GM19324 (cell line): ENCODE data around the gene NTRK3.

Experiments
- ATAC-seq: cut with Tn5 transposase; IDR thresholded peaks from one replicate; pipeline ENCODE4 v1.9.1; 2021; ENCODE audit warnings: mild to moderate bottlenecking, moderate library complexity; ENCODE audit not compliant: unreplicated experiment, low FRiP score

Gene NTRK3

GRCh38 chr15:88188300-88188699, 68.2 kb downstream of the NTRK3 start:
- no peak for ATAC-seq

DNA sequence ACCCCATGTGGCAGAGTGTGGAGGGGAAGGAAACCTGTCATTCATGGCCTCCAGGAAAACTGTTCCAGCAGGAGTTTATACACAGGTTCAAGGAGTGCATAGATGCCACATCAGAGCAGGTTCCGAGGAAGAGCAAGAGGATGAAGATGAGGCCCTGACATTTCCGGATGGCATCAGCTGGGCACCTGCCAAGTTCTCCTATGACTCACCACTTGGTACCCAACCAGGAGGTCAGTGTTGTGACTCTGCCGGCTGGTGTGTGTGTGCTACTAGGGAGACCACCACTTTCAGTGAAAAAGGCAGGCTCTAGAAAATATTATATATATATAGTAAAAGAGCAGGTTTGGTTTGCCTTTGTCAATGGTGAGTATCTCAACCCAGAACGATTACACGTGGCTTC, 69.3 kb downstream of the NTRK3 start:
- ATAC-seq, result no peak

- no peak for ATAC-seq
Observed at GRCh38 chr15:88185584-88185983, 71.0 kb downstream of the NTRK3 start.

DNA sequence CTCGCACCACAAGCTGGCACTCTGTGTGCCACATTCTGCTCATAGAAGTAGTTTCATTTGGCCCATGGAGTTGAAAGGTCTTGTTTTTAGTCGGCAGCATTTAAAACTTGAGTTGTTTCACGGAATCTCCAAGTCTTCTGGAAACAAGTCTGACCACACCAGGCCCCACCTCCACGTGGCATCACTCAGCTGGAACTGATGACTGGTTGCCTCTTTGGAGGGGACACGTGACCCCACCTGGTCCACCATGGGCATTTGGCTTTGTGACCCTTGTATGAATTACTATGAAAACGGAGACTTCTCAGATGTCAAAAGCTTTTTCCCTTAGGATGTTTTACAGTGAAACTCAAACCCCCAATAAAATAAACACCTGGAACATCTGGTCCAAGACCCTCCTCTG, 74.9 kb downstream of the NTRK3 start:
- ATAC-seq, result no peak

GRCh38 chr15:88179562-88179961, 77.0 kb downstream of the NTRK3 start:
- ATAC-seq, result peak; percentile 83

DNA sequence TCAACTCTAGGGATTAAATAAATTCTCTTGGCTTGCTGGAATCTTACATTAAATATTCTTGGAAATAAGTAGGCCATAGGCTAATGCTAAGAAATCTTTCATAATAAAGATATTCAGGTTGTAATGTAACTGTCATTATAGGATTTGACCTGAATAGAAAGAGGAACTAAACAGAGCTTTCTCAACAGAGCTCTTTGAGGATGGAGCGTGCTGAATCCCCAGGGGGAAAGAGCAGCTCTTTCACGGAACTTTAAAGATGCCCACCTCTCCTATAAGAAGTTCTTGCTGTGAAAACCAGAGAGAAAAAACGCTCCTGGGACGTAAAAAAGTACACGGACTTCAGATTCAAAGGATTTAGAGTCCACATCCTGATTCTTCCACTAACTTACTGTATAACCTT, 77.9 kb downstream of the NTRK3 start:
- no peak for ATAC-seq

DNA sequence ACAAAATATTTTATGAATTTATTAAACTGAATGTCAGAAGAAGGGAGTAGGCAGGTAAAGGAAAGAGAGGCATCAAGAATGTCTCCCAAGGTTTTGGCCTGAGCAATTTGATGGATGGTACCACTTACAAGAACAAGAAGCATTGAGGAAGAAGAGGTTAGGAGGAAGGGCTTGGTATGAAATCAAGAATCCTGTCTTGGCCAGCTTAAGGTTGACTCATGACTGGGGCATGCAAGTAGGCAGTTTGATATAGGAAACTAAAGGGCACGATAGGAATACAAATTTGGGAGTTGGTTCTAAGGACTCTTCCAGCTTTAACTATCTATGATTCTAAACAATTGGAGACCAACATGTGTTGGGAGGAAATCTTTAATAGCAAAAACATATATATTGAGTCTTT, 79.1 kb downstream of the NTRK3 start:
- no peak for ATAC-seq

DNA sequence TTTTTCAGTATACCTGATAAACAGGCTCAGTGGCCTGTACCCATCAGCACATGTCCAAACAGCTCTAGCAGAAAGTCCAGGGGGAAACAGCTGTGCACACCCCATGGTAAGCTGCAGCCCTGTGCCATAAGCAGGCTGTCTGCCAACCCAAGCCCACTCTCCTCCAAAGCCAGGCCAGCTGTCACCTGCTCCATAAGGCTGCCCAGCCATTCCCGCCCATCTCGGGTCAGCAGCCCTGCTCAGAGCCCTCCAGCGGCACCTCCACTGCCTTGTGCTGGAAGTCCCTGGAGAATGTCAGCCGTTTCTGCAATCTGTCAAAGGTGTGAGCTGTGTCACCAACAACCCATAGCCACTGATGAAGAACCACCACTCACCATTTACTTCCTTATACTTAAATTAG, 82.0 kb downstream of the NTRK3 start:
- ATAC-seq, result no peak

DNA sequence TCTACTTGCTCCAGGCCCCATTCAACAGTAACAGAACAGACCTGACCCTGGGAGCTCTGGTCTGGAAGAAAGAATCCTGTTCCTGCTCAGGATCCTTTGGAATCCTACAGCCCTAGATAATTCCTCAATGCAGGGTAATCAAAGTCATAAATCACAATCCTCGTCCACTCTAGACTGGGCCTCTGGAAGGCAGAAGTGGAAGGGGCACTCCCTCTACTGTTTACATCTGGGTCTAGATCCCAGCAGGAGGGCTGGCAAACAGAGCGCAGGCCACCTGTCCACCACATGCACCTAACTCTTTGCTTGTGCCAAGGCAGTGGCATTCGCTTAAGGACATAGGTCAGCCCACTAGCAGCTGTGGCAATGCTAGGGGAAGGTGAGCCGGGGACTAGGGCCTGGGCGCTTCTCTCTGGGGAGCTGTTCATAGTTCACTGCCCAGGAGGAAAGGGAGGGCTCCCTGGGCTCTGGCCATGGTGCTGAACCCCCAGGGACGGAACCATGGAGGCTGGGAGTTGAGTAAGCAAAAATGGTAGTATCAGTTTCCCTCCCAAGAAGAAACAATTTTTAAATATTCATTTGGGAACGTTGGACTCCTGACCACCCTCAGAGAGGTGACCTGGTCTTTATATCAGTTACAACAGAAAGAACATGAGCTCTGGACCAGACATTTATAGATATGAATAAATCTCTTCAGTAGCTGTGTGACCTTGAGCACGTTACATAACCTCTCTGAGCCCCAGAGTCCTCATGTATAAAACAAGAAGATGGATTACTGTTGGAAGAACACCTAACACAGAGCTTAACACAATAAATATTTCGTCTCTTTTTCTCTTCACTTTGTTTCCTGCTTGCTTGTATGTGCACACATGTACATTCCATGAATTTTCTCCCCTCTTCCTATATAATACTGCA, 90.2 kb downstream of the NTRK3 start:
- no peak for ATAC-seq

DNA sequence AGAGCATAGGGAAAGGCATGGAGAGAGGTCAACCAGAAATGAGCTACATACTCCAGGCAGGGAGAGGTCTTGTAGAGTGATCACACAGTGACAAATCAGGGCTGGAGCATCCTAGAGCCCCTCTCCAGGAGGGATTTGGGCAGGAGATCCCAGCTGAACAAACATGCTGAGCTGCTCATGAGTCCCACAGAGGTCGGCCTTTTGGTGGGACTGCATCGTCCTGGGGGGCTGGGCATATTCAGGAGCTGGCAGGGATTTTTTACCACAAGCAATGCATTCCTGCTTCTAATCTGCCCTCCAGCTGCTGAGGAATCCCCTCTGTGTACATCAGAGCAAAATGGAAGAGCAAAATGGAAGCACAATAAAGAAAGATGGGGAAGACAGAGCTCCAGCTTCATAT, 94.9 kb downstream of the NTRK3 start:
- no peak for ATAC-seq

- ATAC-seq, result no peak
Observed at GRCh38 chr15:88155310-88155709, 101.2 kb downstream of the NTRK3 start.

DNA sequence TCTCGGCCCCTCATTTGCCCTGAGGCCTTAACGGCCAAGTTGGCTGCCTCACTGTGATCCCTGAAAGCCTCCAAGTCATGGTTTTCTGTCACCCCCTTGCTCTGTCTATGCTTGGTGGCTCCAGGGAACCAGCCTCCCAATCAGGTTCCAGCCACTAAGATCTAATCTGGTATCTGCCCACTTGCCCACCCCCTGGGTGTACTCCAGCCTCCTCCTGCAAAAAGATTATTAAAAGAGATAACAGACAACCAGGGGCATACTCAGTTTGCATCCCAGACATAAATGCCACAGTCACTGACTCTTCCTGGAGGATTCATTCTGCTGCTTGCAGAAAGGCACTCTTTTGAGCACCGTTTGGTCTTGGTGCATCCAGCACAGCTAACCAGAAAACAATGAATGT, 103.9 kb downstream of the NTRK3 start:
- no peak for ATAC-seq

DNA sequence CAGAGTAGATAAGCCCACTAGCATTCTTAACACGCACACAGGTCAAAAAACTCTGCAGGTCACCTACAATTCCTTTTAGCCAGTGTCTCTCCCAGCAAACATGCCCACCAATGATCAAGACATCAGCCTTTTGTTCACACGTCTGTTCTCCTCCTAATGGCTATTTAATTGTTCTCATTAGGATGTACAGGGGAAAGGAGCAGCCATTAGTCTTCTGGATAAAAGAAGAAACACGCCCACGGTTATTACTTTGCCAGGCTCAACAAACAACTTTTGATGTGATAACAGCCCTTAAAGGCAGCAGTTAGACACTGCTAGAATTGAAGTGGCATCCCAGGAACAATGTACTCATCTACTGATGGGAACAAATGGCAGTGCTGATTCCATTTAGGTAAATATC, 108.8 kb downstream of the NTRK3 start:
- ATAC-seq, result no peak

DNA sequence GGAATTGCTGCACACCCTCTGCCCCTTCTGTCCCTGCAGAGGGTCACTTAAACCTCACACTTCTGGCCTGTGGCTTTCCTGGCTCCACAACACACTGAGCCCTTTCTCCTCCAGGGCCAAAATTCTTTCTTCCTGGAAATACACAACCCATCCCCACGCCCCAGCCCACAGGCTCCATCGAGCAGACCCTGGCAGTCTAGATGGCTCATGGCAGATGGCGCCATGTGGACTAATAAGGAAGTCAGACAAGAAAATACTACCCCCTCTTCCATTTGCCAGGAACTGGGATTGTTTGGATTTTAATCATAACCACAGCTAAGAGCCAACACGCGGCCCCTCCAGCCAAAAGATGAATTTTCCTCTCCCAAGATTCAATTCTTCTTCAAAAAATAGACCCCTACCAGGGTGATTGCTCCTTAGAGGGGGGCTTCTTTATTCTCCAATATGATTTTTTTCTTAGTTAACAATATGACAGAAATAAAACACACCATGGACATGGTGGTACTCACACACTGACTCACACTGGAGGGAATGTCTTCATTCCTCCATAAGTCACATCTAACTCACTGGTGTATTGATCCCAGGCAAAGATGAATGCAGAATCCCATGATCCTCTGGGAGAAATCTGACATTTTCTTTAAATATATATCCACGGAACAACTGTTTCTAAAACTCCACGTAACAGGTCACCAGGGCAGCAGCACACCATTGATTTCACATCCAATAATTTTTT, 111.5 kb downstream of the NTRK3 start:
- no peak for ATAC-seq

GRCh38 chr15:88142121-88142520, 114.4 kb downstream of the NTRK3 start:
- no peak for ATAC-seq

GRCh38 chr15:88141269-88141889, 115.2 kb downstream of the NTRK3 start:
- ATAC-seq, result no peak

GRCh38 chr15:88140398-88140797, 116.1 kb downstream of the NTRK3 start:
- ATAC-seq, result no peak

DNA sequence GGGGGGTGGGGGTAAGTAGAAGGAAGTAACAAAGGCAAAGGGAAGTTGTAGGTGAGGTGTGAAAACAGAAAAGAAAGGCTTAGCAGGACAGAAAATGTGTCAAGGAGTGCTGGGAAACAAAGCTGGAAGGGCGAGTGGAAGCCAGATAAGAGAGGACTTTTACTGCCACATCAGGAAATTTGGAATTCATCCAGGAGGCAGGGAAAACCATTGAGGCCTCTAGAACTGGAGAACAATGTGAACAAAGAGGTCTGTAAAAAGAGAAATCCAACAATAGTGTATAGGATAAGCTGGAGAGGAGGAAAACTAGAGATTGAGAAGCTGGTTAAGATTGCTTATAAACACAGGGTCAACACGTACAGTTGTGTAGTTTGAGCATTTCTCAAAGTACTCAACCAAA, 116.6 kb downstream of the NTRK3 start:
- no peak for ATAC-seq

DNA sequence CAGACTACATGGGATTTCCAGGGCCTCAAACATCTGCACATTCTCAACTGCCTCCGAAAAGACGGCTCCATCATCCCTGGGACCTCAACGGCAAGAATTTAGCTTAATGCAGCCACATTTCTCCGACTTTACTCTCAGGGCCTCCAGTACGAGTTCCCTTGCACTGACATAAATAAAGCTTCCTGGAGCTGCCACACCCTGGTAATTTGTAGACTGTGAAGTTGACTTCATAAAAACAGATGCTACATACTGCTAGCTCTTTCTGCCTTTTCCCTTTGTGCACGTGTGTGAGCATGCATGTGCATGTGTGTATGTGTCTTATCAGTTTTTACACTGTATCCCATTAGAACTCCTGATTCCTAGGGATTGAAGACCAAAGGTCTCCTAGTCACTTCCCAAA, 122.7 kb downstream of the NTRK3 start:
- ATAC-seq, result no peak

- ATAC-seq, result no peak
Observed at GRCh38 chr15:88132499-88132898, 124.0 kb downstream of the NTRK3 start.

DNA sequence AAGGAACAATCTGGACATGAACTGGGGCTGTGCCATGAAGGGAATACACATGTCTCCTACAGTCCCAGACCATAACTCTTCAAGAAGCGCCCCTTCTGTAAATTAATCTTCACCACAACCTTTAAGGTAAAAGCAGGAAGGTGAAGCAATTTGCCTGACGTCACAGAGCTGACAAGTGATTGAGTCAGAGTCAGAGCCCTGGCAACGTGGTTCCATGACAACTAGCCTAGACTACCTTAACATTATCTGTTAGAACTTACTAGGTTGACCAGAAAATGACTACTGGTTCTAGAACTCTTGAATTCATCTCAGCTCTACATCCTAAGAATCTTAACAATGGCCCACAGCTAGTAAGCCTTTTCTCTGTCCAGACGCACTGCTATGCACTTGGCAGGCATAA, 124.6 kb downstream of the NTRK3 start:
- no peak for ATAC-seq

GRCh38 chr15:88127432-88127790, 129.1 kb downstream of the NTRK3 start:
- ATAC-seq, result no peak
